WTC11 (cell line): ENCODE results near the gene JADE1. TPM values are rescaled to one million over a fixed set of nuclear protein-coding genes. Genes with fewer than 3 reads are reported as not detected.

Experiments used
- ATAC-seq: fragments of 200-7000 bp; cut with Tn5 transposase; 2 replicates; pipeline ENCODE4 v1.10.0; 2021; ENCODE audit warnings: mild to moderate bottlenecking, moderate library complexity
- CTCF ChIA-PET: fragments of 300-600 bp; sonication (Branson Sonifier 250); formaldehyde crosslinking; loops from one replicate; lab custom pipeline; 2021; ENCODE audit warnings: antibody characterized with exemption; lab: Charles Lee
- POLR2A ChIA-PET: fragments of 350-600 bp; sonication (Branson Sonifier 250); formaldehyde crosslinking; loops from one replicate; lab custom pipeline; 2021; ENCODE audit warnings: antibody characterized with exemption; lab: Charles Lee
- DNase-seq: peaks from one replicate; pipeline ENCODE4 v3.0.0; 2021; ENCODE audit warnings: low spot score
- H3K27ac Mint-ChIP-seq: 2 replicates; pipeline ENCODE4 v1.8.0; 2021; ENCODE audit warnings: mixed read lengths
- H3K27me3 Mint-ChIP-seq: 2 replicates; pipeline ENCODE4 v1.8.0; 2021; ENCODE audit warnings: low read depth, mild to moderate bottlenecking, moderate library complexity, mixed read lengths
- H3K36me3 Mint-ChIP-seq: 2 replicates; pipeline ENCODE4 v1.8.0; 2021; ENCODE audit warnings: mixed read lengths
- H3K4me1 Mint-ChIP-seq: 2 replicates; pipeline ENCODE4 v1.8.0; 2022; ENCODE audit warnings: mixed read lengths
- H3K4me3 Mint-ChIP-seq: 2 replicates; pipeline ENCODE4 v1.8.0; 2021; ENCODE audit warnings: mild to moderate bottlenecking, moderate library complexity, mixed read lengths
- H3K9me3 Mint-ChIP-seq: 2 replicates; pipeline ENCODE4 v1.8.0; 2021; ENCODE audit warnings: mixed read lengths
- CDX4 ChIP-seq: fragments of 250-450 bp; sonication (Bioruptor Pico); IDR thresholded peaks from 2 replicates; pipeline ENCODE4 v1.9.0; 2021; ENCODE audit warnings: moderate library complexity, mild to moderate bottlenecking, inconsistent platforms, borderline replicate concordance
- CREM ChIP-seq: sonication (generic); formaldehyde crosslinking; IDR thresholded peaks from 2 replicates; pipeline ENCODE4 v1.8.1; 2022; ENCODE audit warnings: mild to moderate bottlenecking, missing genetic modification reagents, moderate library complexity
- ESRRA ChIP-seq: sonication (generic); formaldehyde crosslinking; IDR thresholded peaks from 2 replicates; pipeline ENCODE4 v1.8.1; 2022; ENCODE audit warnings: mild to moderate bottlenecking, missing genetic modification reagents, borderline replicate concordance
- MXD4 ChIP-seq: fragments of 250-450 bp; sonication (Bioruptor Pico); IDR thresholded peaks from 2 replicates; pipeline ENCODE4 v1.8.0; 2021; ENCODE audit warnings: mild to moderate bottlenecking, moderate library complexity, borderline replicate concordance
- NFYB ChIP-seq: sonication (generic); formaldehyde crosslinking; conservative IDR thresholded peaks from 2 replicates; pipeline ENCODE4 v1.8.0; 2022; ENCODE audit warnings: low read depth, missing genetic modification reagents
- NR2C2 ChIP-seq: sonication (generic); formaldehyde crosslinking; IDR thresholded peaks from 2 replicates; pipeline ENCODE4 v1.8.0; 2022; ENCODE audit warnings: mild to moderate bottlenecking, missing genetic modification reagents
- NR3C1 ChIP-seq: sonication (generic); formaldehyde crosslinking; conservative IDR thresholded peaks from 2 replicates; pipeline ENCODE4 v1.8.1; 2023; ENCODE audit warnings: low read depth, mild to moderate bottlenecking, missing genetic modification reagents
- PRDM15 ChIP-seq: sonication (generic); formaldehyde crosslinking; IDR thresholded peaks from 2 replicates; pipeline ENCODE4 v1.8.0; 2022; ENCODE audit warnings: missing genetic modification reagents
- SMAD4 ChIP-seq: sonication (generic); formaldehyde crosslinking; IDR thresholded peaks from 2 replicates; pipeline ENCODE4 v1.8.0; 2022; ENCODE audit warnings: mild to moderate bottlenecking, missing genetic modification reagents
- ZNF232 ChIP-seq: sonication (generic); formaldehyde crosslinking; IDR thresholded peaks from 2 replicates; pipeline ENCODE4 v1.8.0; 2022; ENCODE audit warnings: mild to moderate bottlenecking, missing genetic modification reagents
- ZNF396 ChIP-seq: fragments of 250-450 bp; sonication (Bioruptor Pico); IDR thresholded peaks from 2 replicates; pipeline ENCODE4 v1.8.0; 2021; ENCODE audit warnings: mild to moderate bottlenecking, moderate library complexity, borderline replicate concordance
- ZNF425 ChIP-seq: fragments of 250-450 bp; sonication (Bioruptor Pico); conservative IDR thresholded peaks from 2 replicates; pipeline ENCODE4 v1.9.0; 2021; ENCODE audit warnings: mild to moderate bottlenecking
- total RNA-seq: library from RNA; stranded (reverse); gene quantifications from 3 replicates; pipeline ENCODE4 v1.2.3, GENCODE V29; 2021
- TF ChIP-seq, protein P1 (sequence below): sonication (generic); formaldehyde crosslinking; IDR thresholded peaks from 2 replicates; pipeline ENCODE4 v1.8.0; 2022; ENCODE audit warnings: mild to moderate bottlenecking, missing genetic modification reagents
- TF ChIP-seq, protein P2 (sequence below): fragments of 200-600 bp; IDR thresholded peaks from 2 replicates; pipeline ENCODE4 v1.8.0; 2022; ENCODE audit warnings: antibody characterized with exemption
- TF ChIP-seq, protein P3 (sequence below): fragments of 250-450 bp; sonication (Bioruptor Pico); IDR thresholded peaks from 2 replicates; pipeline ENCODE4 v1.9.0; 2021; ENCODE audit warnings: mild to moderate bottlenecking, borderline replicate concordance
- TF ChIP-seq, protein P4 (sequence below): sonication (generic); formaldehyde crosslinking; IDR thresholded peaks from 2 replicates; pipeline ENCODE4 v1.8.0; 2023; ENCODE audit warnings: mild to moderate bottlenecking, missing genetic modification reagents
- TF ChIP-seq, protein P5 (sequence below): sonication (generic); formaldehyde crosslinking; IDR thresholded peaks from 2 replicates; pipeline ENCODE4 v1.8.1; 2023; ENCODE audit warnings: mild to moderate bottlenecking, missing genetic modification reagents, moderate library complexity

JADE1 gene
- total RNA-seq, 1 experiment from 2014 or later = 132 TPM

- ATAC-seq (peak; percentile 89), DNase-seq (peak; percentile 60)
- Mint-ChIP-seq H3K36me3 (no peaks in the 10 kb centered on the region), H3K4me3 (peak overlapping the region; percentile 8; the same call in 1 of the 2 replicates), H3K4me1 (peaks cover 18% of the 10 kb centered on the region), H3K27me3 (no peaks in the 10 kb centered on the region), H3K9me3 (no peaks in the 10 kb centered on the region), H3K27ac (no peak overlapping the region)
- POLR2A ChIA-PET = interaction anchor here (0.6 to 2.4 kb wide), 5 partner anchors 9 to 517 kb away, joined by 3 to 11 read pairs (median 4); no protein-coding TSS in a partner anchor
- CTCF ChIA-PET = interaction anchor here (0.5 to 2.6 kb wide), 9 partner anchors 9 to 349 kb away, joined by 3 to 10 read pairs (median 5); no protein-coding TSS in a partner anchor
- TF ChIP-seq NFYB (CRISPR knock-in tag) (no peak), ZNF425 (CRISPR knock-in tag) (no peak), NR3C1 (no peak), MXD4 (CRISPR knock-in tag) (peak; percentile 27; the same call in 1 of the 2 replicates), PRDM15 (peak; percentile 52; the same call in 1 of the 2 replicates), ZNF232 (CRISPR knock-in tag) (no peak), NR2C2 (no peak), ZNF396 (CRISPR knock-in tag) (0 out of 2 replicates have a peak, but pooled peaks have one; percentile 70), CDX4 (CRISPR knock-in tag) (no peak), ESRRA (CRISPR knock-in tag) (no peak), CREM (CRISPR knock-in tag) (no peak), SMAD4 (no peak)
- TF ChIP-seq, protein P1, sequence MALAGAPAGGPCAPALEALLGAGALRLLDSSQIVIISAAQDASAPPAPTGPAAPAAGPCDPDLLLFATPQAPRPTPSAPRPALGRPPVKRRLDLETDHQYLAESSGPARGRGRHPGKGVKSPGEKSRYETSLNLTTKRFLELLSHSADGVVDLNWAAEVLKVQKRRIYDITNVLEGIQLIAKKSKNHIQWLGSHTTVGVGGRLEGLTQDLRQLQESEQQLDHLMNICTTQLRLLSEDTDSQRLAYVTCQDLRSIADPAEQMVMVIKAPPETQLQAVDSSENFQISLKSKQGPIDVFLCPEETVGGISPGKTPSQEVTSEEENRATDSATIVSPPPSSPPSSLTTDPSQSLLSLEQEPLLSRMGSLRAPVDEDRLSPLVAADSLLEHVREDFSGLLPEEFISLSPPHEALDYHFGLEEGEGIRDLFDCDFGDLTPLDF (CRISPR knock-in tag) = no peak
- TF ChIP-seq, protein P2, sequence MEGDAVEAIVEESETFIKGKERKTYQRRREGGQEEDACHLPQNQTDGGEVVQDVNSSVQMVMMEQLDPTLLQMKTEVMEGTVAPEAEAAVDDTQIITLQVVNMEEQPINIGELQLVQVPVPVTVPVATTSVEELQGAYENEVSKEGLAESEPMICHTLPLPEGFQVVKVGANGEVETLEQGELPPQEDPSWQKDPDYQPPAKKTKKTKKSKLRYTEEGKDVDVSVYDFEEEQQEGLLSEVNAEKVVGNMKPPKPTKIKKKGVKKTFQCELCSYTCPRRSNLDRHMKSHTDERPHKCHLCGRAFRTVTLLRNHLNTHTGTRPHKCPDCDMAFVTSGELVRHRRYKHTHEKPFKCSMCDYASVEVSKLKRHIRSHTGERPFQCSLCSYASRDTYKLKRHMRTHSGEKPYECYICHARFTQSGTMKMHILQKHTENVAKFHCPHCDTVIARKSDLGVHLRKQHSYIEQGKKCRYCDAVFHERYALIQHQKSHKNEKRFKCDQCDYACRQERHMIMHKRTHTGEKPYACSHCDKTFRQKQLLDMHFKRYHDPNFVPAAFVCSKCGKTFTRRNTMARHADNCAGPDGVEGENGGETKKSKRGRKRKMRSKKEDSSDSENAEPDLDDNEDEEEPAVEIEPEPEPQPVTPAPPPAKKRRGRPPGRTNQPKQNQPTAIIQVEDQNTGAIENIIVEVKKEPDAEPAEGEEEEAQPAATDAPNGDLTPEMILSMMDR = no peak
- TF ChIP-seq, protein P3, sequence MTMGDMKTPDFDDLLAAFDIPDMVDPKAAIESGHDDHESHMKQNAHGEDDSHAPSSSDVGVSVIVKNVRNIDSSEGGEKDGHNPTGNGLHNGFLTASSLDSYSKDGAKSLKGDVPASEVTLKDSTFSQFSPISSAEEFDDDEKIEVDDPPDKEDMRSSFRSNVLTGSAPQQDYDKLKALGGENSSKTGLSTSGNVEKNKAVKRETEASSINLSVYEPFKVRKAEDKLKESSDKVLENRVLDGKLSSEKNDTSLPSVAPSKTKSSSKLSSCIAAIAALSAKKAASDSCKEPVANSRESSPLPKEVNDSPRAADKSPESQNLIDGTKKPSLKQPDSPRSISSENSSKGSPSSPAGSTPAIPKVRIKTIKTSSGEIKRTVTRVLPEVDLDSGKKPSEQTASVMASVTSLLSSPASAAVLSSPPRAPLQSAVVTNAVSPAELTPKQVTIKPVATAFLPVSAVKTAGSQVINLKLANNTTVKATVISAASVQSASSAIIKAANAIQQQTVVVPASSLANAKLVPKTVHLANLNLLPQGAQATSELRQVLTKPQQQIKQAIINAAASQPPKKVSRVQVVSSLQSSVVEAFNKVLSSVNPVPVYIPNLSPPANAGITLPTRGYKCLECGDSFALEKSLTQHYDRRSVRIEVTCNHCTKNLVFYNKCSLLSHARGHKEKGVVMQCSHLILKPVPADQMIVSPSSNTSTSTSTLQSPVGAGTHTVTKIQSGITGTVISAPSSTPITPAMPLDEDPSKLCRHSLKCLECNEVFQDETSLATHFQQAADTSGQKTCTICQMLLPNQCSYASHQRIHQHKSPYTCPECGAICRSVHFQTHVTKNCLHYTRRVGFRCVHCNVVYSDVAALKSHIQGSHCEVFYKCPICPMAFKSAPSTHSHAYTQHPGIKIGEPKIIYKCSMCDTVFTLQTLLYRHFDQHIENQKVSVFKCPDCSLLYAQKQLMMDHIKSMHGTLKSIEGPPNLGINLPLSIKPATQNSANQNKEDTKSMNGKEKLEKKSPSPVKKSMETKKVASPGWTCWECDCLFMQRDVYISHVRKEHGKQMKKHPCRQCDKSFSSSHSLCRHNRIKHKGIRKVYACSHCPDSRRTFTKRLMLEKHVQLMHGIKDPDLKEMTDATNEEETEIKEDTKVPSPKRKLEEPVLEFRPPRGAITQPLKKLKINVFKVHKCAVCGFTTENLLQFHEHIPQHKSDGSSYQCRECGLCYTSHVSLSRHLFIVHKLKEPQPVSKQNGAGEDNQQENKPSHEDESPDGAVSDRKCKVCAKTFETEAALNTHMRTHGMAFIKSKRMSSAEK (CRISPR knock-in tag) = no peak
- TF ChIP-seq, protein P4, sequence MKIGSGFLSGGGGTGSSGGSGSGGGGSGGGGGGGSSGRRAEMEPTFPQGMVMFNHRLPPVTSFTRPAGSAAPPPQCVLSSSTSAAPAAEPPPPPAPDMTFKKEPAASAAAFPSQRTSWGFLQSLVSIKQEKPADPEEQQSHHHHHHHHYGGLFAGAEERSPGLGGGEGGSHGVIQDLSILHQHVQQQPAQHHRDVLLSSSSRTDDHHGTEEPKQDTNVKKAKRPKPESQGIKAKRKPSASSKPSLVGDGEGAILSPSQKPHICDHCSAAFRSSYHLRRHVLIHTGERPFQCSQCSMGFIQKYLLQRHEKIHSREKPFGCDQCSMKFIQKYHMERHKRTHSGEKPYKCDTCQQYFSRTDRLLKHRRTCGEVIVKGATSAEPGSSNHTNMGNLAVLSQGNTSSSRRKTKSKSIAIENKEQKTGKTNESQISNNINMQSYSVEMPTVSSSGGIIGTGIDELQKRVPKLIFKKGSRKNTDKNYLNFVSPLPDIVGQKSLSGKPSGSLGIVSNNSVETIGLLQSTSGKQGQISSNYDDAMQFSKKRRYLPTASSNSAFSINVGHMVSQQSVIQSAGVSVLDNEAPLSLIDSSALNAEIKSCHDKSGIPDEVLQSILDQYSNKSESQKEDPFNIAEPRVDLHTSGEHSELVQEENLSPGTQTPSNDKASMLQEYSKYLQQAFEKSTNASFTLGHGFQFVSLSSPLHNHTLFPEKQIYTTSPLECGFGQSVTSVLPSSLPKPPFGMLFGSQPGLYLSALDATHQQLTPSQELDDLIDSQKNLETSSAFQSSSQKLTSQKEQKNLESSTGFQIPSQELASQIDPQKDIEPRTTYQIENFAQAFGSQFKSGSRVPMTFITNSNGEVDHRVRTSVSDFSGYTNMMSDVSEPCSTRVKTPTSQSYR = no peak
- TF ChIP-seq, protein P5, sequence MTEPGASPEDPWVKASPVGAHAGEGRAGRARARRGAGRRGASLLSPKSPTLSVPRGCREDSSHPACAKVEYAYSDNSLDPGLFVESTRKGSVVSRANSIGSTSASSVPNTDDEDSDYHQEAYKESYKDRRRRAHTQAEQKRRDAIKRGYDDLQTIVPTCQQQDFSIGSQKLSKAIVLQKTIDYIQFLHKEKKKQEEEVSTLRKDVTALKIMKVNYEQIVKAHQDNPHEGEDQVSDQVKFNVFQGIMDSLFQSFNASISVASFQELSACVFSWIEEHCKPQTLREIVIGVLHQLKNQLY = no peak
Observed at GRCh38 chr4:128802680-128803628, 6.5 kb upstream of the JADE1 start.
